Liver (tissue), 3 donors: ENCODE data around the gene KANSL3.

Experiments
- CTCF ChIP-seq: fragments of 150-350 bp; IDR thresholded peaks from 2 replicates; pipeline ENCODE4 v1.5.1; 2017; ENCODE audit warnings: improper control_type of control experiment, low read depth, low read length; ENCODE audit not compliant: missing input control
- EGR1 ChIP-seq, 2 donors: IDR thresholded peaks; 2 replicates each; pipeline ENCODE4 v1.6.1; 2016 to 2018; ENCODE audit warnings: antibody characterized with exemption in 2 of 2, low read depth in 2 of 2
- GABPA ChIP-seq, 2 donors: IDR thresholded peaks in 1 of 2; conservative IDR thresholded peaks in 1 of 2; 2 replicates each; pipeline ENCODE4 v1.6.1; 2016; ENCODE audit warnings: antibody characterized with exemption in 2 of 2, mild to moderate bottlenecking in 1 of 2, moderate library complexity in 1 of 2
- HNF4G ChIP-seq: IDR thresholded peaks from 2 replicates; pipeline ENCODE4 v1.6.1; 2016; ENCODE audit warnings: antibody characterized with exemption
- JUND ChIP-seq, 2 donors: IDR thresholded peaks; 2 replicates each; pipeline ENCODE4 v1.6.1; 2016; ENCODE audit warnings: antibody characterized with exemption in 2 of 2
- RAD21 ChIP-seq, 2 donors: IDR thresholded peaks; 2 replicates each; pipeline ENCODE4 v1.6.1; 2016; ENCODE audit warnings: antibody characterized with exemption in 2 of 2, mild to moderate bottlenecking in 2 of 2
- SP1 ChIP-seq: IDR thresholded peaks from 2 replicates; pipeline ENCODE4 v1.6.1; 2018; ENCODE audit warnings: antibody characterized with exemption, mild to moderate bottlenecking
- TAF1 ChIP-seq: conservative IDR thresholded peaks from 2 replicates; pipeline ENCODE4 v1.6.1; 2016; ENCODE audit warnings: antibody characterized with exemption, mild to moderate bottlenecking
- YY1 ChIP-seq: IDR thresholded peaks from 2 replicates; pipeline ENCODE4 v1.6.1; 2016; ENCODE audit warnings: antibody characterized with exemption, mild to moderate bottlenecking
- TF ChIP-seq, protein P1 (sequence below): IDR thresholded peaks from 2 replicates; pipeline ENCODE4 v1.6.1; 2016; ENCODE audit warnings: antibody characterized with exemption
- TF ChIP-seq, protein P2 (sequence below): IDR thresholded peaks from 2 replicates; pipeline ENCODE4 v1.6.1; 2016; ENCODE audit warnings: antibody characterized with exemption
- TF ChIP-seq, protein P3 (sequence below): IDR thresholded peaks from 2 replicates; pipeline ENCODE4 v1.6.1; 2016; ENCODE audit warnings: antibody characterized with exemption
- TF ChIP-seq, protein P4 (sequence below): IDR thresholded peaks from 2 replicates; pipeline ENCODE4 v1.6.1; 2016; ENCODE audit warnings: antibody characterized with exemption, mild to moderate bottlenecking
- donor health status: healthy.
- donor health status: healthy.

- TF ChIP-seq CTCF (no peak), GABPA (IDR thresholded peaks at IDR 0.05 in 1 of 2, conservative IDR thresholded peaks at IDR 0.05 in 1 of 2) (no peak), HNF4G (no peak), JUND (IDR thresholded peaks at IDR 0.05) (no peak), EGR1 (IDR thresholded peaks at IDR 0.05; ENCODE audit: low read depth in 2 of 2) (no peak), TAF1 (no peak), RAD21 (IDR thresholded peaks at IDR 0.05) (no peak), YY1 (no peak), SP1 (no peak)
- TF ChIP-seq, protein P1, sequence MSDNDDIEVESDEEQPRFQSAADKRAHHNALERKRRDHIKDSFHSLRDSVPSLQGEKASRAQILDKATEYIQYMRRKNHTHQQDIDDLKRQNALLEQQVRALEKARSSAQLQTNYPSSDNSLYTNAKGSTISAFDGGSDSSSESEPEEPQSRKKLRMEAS, result no peak
- TF ChIP-seq, protein P2, sequence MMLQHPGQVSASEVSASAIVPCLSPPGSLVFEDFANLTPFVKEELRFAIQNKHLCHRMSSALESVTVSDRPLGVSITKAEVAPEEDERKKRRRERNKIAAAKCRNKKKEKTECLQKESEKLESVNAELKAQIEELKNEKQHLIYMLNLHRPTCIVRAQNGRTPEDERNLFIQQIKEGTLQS, result no peak
- TF ChIP-seq, protein P3, sequence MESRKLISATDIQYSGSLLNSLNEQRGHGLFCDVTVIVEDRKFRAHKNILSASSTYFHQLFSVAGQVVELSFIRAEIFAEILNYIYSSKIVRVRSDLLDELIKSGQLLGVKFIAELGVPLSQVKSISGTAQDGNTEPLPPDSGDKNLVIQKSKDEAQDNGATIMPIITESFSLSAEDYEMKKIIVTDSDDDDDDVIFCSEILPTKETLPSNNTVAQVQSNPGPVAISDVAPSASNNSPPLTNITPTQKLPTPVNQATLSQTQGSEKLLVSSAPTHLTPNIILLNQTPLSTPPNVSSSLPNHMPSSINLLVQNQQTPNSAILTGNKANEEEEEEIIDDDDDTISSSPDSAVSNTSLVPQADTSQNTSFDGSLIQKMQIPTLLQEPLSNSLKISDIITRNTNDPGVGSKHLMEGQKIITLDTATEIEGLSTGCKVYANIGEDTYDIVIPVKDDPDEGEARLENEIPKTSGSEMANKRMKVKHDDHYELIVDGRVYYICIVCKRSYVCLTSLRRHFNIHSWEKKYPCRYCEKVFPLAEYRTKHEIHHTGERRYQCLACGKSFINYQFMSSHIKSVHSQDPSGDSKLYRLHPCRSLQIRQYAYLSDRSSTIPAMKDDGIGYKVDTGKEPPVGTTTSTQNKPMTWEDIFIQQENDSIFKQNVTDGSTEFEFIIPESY, result no peak
- TF ChIP-seq, protein P4, sequence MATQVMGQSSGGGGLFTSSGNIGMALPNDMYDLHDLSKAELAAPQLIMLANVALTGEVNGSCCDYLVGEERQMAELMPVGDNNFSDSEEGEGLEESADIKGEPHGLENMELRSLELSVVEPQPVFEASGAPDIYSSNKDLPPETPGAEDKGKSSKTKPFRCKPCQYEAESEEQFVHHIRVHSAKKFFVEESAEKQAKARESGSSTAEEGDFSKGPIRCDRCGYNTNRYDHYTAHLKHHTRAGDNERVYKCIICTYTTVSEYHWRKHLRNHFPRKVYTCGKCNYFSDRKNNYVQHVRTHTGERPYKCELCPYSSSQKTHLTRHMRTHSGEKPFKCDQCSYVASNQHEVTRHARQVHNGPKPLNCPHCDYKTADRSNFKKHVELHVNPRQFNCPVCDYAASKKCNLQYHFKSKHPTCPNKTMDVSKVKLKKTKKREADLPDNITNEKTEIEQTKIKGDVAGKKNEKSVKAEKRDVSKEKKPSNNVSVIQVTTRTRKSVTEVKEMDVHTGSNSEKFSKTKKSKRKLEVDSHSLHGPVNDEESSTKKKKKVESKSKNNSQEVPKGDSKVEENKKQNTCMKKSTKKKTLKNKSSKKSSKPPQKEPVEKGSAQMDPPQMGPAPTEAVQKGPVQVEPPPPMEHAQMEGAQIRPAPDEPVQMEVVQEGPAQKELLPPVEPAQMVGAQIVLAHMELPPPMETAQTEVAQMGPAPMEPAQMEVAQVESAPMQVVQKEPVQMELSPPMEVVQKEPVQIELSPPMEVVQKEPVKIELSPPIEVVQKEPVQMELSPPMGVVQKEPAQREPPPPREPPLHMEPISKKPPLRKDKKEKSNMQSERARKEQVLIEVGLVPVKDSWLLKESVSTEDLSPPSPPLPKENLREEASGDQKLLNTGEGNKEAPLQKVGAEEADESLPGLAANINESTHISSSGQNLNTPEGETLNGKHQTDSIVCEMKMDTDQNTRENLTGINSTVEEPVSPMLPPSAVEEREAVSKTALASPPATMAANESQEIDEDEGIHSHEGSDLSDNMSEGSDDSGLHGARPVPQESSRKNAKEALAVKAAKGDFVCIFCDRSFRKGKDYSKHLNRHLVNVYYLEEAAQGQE, result no peak
Observed at GRCh38 chr2:96594282-96594681, 43.8 kb downstream of the KANSL3 start.
